RWPE1 (cell line): Measurements from ENCODE around the gene COPB1.

Experiments used
- CTCF ChIA-PET: fragments of 350-600 bp; sonication (Branson Sonifier 250); formaldehyde crosslinking; extraction: SDS; loops from one replicate; lab custom pipeline; 2021; lab: Yijun Ruan, JAX
- POLR2A ChIA-PET: fragments of 400-600 bp; formaldehyde crosslinking; extraction: SDS; loops from one replicate; lab custom pipeline; 2020; ENCODE audit warnings: antibody characterized with exemption; ENCODE audit not compliant: low non-redundant PET; lab: Yijun Ruan, JAX
- DNase-seq: peaks from one replicate; pipeline ENCODE4 v3.0.0; 2012; ENCODE audit warnings: low spot score
- H3K27ac ChIP-seq: fragments of 450-650 bp; 2 replicates; pipeline ENCODE4 v1.5.1; 2017
- TF ChIP-seq, protein P1 (sequence below): fragments of 450-650 bp; conservative IDR thresholded peaks from 2 replicates; pipeline ENCODE4 v1.5.1; 2017; ENCODE audit warnings: low read depth, mild to moderate bottlenecking

Gene COPB1

GRCh38 chr11:14445542-14446530 is 53.8 kb downstream of the COPB1 start:
- H3K27ac ChIP-seq = no peak overlapping the region
- CTCF ChIA-PET = interaction anchor here (0.9 kb wide), 1 partner anchor 9 kb away, joined by 3 read pairs; no protein-coding TSS in a partner anchor
- DNase-seq = no peak
- POLR2A ChIA-PET = no interaction called here
- TF ChIP-seq, protein P1, sequence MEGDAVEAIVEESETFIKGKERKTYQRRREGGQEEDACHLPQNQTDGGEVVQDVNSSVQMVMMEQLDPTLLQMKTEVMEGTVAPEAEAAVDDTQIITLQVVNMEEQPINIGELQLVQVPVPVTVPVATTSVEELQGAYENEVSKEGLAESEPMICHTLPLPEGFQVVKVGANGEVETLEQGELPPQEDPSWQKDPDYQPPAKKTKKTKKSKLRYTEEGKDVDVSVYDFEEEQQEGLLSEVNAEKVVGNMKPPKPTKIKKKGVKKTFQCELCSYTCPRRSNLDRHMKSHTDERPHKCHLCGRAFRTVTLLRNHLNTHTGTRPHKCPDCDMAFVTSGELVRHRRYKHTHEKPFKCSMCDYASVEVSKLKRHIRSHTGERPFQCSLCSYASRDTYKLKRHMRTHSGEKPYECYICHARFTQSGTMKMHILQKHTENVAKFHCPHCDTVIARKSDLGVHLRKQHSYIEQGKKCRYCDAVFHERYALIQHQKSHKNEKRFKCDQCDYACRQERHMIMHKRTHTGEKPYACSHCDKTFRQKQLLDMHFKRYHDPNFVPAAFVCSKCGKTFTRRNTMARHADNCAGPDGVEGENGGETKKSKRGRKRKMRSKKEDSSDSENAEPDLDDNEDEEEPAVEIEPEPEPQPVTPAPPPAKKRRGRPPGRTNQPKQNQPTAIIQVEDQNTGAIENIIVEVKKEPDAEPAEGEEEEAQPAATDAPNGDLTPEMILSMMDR = no peak

DNA sequence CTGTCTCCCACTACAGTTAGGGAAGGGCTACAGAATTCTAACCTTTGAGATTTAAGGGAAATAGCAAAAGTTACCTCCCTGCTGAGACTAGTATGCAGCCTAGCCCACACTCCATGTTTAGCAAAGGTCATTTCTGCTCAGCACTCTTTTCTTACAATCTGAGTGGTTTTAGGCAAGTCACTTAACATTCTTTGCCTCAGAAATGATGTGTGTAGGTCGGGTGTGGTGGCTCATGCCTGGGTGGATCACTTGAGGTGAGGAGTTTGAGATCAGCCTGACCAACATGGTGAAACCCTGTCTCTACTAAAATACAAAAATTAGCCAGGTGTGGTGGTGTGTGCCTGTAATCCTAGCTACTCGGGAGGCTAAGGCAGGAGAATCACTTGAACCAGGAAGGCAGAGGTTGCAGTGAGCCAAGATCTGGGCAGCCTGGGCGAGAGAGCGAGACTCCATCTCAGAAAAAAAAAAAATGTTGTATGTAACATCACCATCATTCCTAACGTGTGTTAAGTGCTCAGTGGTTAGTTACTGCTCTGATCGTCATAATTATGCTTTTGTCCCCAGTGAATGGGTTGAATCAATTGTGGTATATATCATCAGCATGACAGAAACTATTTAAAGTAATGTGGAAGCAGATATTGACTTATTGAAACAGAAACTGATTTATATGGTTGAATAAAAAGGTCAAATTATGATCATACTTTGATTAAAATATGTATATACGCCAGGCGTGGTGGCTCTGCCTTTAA is 55.0 kb downstream of the COPB1 start:
- POLR2A ChIA-PET = no interaction called here
- CTCF ChIA-PET = no interaction called here
- H3K27ac ChIP-seq = no peak overlapping the region
- DNase-seq = no peak
- TF ChIP-seq, protein P1 = no peak

GRCh38 chr11:14443638-14444037 is 56.0 kb downstream of the COPB1 start:
- POLR2A ChIA-PET = no interaction called here
- H3K27ac ChIP-seq = no peak overlapping the region
- DNase-seq = no peak
- CTCF ChIA-PET = interaction anchor here (1.1 kb wide), 1 partner anchor 12 kb away, joined by 4 read pairs; no protein-coding TSS in a partner anchor
- TF ChIP-seq, protein P1 = no peak

DNA sequence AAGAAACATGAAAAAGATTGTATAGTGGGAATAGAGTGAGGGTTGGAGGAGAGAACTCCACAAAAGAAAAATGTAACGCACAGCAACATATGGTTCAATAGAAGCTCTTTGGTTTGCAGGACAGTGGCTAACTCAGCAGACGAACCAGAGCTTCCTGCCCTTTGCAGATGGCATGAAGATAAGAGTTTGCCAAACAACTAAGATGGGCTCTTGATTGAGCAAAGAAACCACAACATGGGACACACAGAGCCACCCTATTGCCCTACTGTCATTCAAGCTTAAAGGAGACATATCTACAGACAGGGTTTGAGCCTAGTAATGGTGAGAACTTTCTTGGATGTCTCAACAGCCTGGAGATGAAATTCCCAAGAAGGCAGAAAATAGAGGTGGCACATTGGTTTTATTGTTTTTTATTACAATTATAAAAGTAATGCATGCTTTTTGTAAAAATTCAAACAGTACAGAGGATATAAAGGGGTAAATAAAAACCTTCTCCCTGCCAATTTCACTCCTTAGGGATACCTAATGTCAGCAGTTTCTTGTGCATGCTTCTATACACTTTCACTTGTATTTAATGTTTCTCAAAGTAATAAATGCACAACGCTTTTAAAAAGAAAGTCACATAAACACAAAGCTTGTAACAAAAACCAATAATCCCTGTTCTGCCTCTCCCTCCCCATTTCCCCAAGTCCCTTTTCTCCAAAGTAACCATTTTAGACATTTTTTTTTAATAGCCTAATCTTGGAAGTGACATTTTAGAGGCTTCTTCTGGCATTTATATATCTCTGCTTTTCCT is 63.7 kb downstream of the COPB1 start:
- TF ChIP-seq, protein P1 = no peak
- H3K27ac ChIP-seq = no peak overlapping the region
- ChIA-PET CTCF (interaction anchor here (0.7 to 1.3 kb wide), 2 partner anchors 10 to 20 kb away, joined by 3 to 4 read pairs; no protein-coding TSS in a partner anchor), POLR2A (no interaction called here)
- no peak for DNase-seq

- no peak for DNase-seq
- H3K27ac ChIP-seq = no peak overlapping the region
- TF ChIP-seq, protein P1 = no peak
- POLR2A ChIA-PET = no interaction called here
- CTCF ChIA-PET = interaction anchor here (0.6 to 1.3 kb wide), 2 partner anchors 10 to 29 kb away, joined by 3 read pairs; no protein-coding TSS in a partner anchor
Measured at GRCh38 chr11:14425621-14426020, 74.0 kb downstream of the COPB1 start.
